OCI-LY7 (cell line): ENCODE data around the gene FAN1. TPM values are rescaled to one million over a fixed set of nuclear protein-coding genes. Genes with fewer than 3 reads are reported as not detected.

ENCODE experiments used
- BruUV-seq: library from RNA; stranded (reverse); fragments of 400-500 nt; replicated peaks from 2 replicates; lab custom pipeline; 2021; lab: Mats Ljungman, UMichigan
- CTCF ChIA-PET: fragments of 300-600 bp; sonication (Branson Sonifier 250); formaldehyde crosslinking; loops from one replicate; lab custom pipeline; 2022; ENCODE audit warnings: antibody characterized with exemption; ENCODE audit not compliant: unreplicated experiment; lab: Charles Lee
- POLR2A ChIA-PET: fragments of 300-600 bp; sonication (Branson Sonifier 250); formaldehyde crosslinking; loops from one replicate; lab custom pipeline; 2022; ENCODE audit warnings: antibody characterized with exemption; lab: Charles Lee
- DNase-seq: peaks from one replicate; pipeline ENCODE4 v3.0.0-alpha.2; 2015; ENCODE audit warnings: low spot score
- H2AFZ ChIP-seq: fragments of 200-600 bp; sonication (generic), shearing (Covaris generic); 2 replicates; pipeline ENCODE4 v1.6.1; 2014; ENCODE audit warnings: mild to moderate bottlenecking, antibody characterized with exemption, low read length, moderate library complexity
- H3K27ac ChIP-seq: fragments of 200-600 bp; sonication (generic); 2 replicates; pipeline ENCODE4 v1.5.1; 2014; ENCODE audit warnings: mixed run types, low read depth, mild to moderate bottlenecking, moderate library complexity, low read length, inconsistent platforms; ENCODE audit not compliant: poor library complexity, severe bottlenecking
- H3K36me3 ChIP-seq: fragments of 200-600 bp; sonication (generic); 2 replicates; pipeline ENCODE4 v1.6.1; 2014; ENCODE audit warnings: mild to moderate bottlenecking, antibody characterized with exemption, low read length, moderate library complexity, mixed read lengths; ENCODE audit not compliant: insufficient read depth
- H3K4me1 ChIP-seq: fragments of 200-600 bp; sonication (generic); 2 replicates; pipeline ENCODE4 v1.5.1; 2014; ENCODE audit warnings: mild to moderate bottlenecking, low read length; ENCODE audit not compliant: insufficient read depth, poor library complexity, severe bottlenecking
- H3K4me2 ChIP-seq: fragments of 200-600 bp; sonication (generic); 2 replicates; pipeline ENCODE4 v1.6.1; 2014; ENCODE audit warnings: mild to moderate bottlenecking, low read length
- H3K4me3 ChIP-seq: fragments of 200-600 bp; sonication (generic); 2 replicates; pipeline ENCODE4 v1.5.1; 2014; ENCODE audit warnings: mild to moderate bottlenecking, low read depth, low read length; ENCODE audit not compliant: poor library complexity, severe bottlenecking
- H3K79me2 ChIP-seq: fragments of 200-600 bp; sonication (generic); 2 replicates; pipeline ENCODE4 v1.6.1; 2016; ENCODE audit warnings: low read depth, mild to moderate bottlenecking, low read length, moderate library complexity, mixed read lengths; ENCODE audit not compliant: insufficient read depth
- H3K9me2 ChIP-seq: fragments of 200-600 bp; sonication (generic); 2 replicates; pipeline ENCODE4 v1.6.1; 2016; ENCODE audit warnings: mild to moderate bottlenecking, low read length, mixed read lengths; ENCODE audit not compliant: insufficient read depth
- H3K9me3 ChIP-seq: fragments of 200-600 bp; sonication (generic); 2 replicates; pipeline ENCODE4 v1.6.1; 2014; ENCODE audit warnings: mild to moderate bottlenecking, mixed run types, low read length, mixed read lengths
- H4K20me1 ChIP-seq: fragments of 200-600 bp; sonication (generic); 2 replicates; pipeline ENCODE4 v1.6.1; 2014; ENCODE audit warnings: mild to moderate bottlenecking, antibody characterized with exemption, low read length, moderate library complexity, mixed read lengths; ENCODE audit not compliant: insufficient read depth
- EZH2phosphoT487 ChIP-seq: fragments of 200-600 bp; sonication (generic); IDR thresholded peaks from 2 replicates; pipeline ENCODE4 v1.6.1; 2018; ENCODE audit warnings: low read depth, borderline replicate concordance, mild to moderate bottlenecking, mixed run types, antibody characterized with exemption, low read length, moderate library complexity, mixed read lengths
- intact Hi-C: fragments of 100-400 bp; cut with micrococcal nuclease; formaldehyde crosslinking; loops from one replicate; pipeline ENCODE4 v1.10.0; 2022; ENCODE audit not compliant: unreplicated experiment
- total RNA-seq, 2 experiments: library from RNA; depleted of rRNA in 1 of 2; stranded (reverse); fragments of >200 nt in 1 of 2; shearing (Covaris generic) in 1 of 2; gene quantifications; 2 replicates each; pipeline ENCODE4 v1.2.3, GENCODE V29; 2014 to 2022
- TF ChIP-seq, protein P1 (sequence below): fragments of 200-600 bp; sonication (generic); conservative IDR thresholded peaks from 2 replicates; pipeline ENCODE4 v1.5.1; 2014; ENCODE audit warnings: mild to moderate bottlenecking, antibody characterized with exemption, low read length, moderate library complexity, mixed read lengths

FAN1 gene
- total RNA-seq, 2 experiments from 2014 or later = 14.7 to 16.4 TPM

DNA sequence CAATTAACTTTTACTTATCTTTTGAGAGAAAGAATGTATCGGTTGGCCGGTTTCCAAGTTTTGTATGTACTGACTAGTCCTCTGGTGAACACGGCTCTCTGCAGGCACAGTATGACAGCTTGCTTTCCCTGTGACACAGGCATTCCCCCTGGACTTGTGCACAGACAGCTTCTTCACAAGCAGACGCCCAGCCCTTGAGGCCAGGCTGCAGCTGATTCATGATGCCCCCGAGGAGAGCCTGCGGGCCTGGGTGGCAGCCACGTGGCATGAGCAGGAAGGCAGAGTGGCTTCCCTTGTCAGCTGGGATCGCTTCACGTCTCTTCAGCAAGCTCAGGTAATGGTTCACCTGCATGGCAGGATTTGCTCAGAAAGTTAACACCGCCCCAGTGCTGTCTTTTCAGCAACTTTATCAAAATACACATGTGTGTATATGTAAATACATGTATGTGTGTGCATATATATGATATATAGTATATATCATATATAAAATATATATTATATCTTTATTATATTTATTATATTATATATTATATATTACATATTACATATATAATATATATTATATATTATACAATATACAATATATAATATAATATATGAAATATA is 25.5 kb downstream of the FAN1 start:
- intact Hi-C loops = no loop called here
- Histone ChIP-seq H3K9me3 (no peaks in the 10 kb centered on the region), H3K4me2 (no peak overlapping the region), H3K36me3 (peaks cover 38% of the 10 kb centered on the region), H3K79me2 (no peaks in the 10 kb centered on the region), H4K20me1 (no peaks in the 10 kb centered on the region), H3K27ac (no peak overlapping the region), H3K4me3 (no peak overlapping the region), H3K4me1 (no peaks in the 10 kb centered on the region), H2AFZ (no peak overlapping the region), H3K9me2 (no peaks in the 10 kb centered on the region)
- ChIA-PET CTCF (no interaction called here), POLR2A (no interaction called here)
- no peak for DNase-seq
- TF ChIP-seq EZH2phosphoT487 = no peak
- TF ChIP-seq, protein P1, sequence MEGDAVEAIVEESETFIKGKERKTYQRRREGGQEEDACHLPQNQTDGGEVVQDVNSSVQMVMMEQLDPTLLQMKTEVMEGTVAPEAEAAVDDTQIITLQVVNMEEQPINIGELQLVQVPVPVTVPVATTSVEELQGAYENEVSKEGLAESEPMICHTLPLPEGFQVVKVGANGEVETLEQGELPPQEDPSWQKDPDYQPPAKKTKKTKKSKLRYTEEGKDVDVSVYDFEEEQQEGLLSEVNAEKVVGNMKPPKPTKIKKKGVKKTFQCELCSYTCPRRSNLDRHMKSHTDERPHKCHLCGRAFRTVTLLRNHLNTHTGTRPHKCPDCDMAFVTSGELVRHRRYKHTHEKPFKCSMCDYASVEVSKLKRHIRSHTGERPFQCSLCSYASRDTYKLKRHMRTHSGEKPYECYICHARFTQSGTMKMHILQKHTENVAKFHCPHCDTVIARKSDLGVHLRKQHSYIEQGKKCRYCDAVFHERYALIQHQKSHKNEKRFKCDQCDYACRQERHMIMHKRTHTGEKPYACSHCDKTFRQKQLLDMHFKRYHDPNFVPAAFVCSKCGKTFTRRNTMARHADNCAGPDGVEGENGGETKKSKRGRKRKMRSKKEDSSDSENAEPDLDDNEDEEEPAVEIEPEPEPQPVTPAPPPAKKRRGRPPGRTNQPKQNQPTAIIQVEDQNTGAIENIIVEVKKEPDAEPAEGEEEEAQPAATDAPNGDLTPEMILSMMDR = no peak
- no TSS peak for BruUV-seq

- DNase-seq = no peak
- Histone ChIP-seq H3K9me2 (no peaks in the 10 kb centered on the region), H3K79me2 (no peaks in the 10 kb centered on the region), H3K9me3 (no peaks in the 10 kb centered on the region), H3K36me3 (peaks cover 35% of the 10 kb centered on the region), H3K4me1 (no peaks in the 10 kb centered on the region), H3K27ac (no peak overlapping the region), H3K4me3 (no peak overlapping the region), H3K4me2 (no peak overlapping the region), H2AFZ (no peak overlapping the region), H4K20me1 (no peaks in the 10 kb centered on the region)
- no TSS peak for BruUV-seq
- ChIA-PET CTCF (no interaction called here), POLR2A (no interaction called here)
- no peak for TF ChIP-seq EZH2phosphoT487
- TF ChIP-seq, protein P1 = no peak
- intact Hi-C loops = no loop called here
These were observed 26.3 kb downstream of the FAN1 start for GRCh38 chr15:30929982-30930381.

DNA sequence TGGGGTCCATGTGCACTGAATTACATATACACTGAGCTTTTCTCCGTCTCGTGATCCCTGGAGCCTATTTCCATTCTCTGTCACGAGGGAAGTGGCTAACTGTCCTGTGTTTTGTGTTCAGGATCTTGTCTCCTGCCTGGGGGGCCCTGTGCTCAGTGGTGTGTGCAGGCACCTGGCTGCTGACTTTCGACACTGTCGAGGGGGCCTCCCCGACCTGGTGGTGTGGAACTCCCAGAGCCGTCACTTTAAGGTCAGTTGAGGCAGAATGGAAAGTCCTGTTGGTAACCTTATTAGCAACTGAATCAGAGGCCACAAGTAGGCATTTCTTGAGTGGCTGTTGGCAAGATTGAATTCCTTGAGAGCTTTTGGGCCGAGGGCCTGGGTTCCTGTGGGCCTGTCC is 26.7 kb downstream of the FAN1 start:
- H3K79me2 ChIP-seq = no peaks in the 10 kb centered on the region
- H4K20me1 ChIP-seq = no peaks in the 10 kb centered on the region
- no peaks in the 10 kb centered on the region for H3K9me3 ChIP-seq
- no TSS peak for BruUV-seq
- no peaks in the 10 kb centered on the region for H3K9me2 ChIP-seq
- TF ChIP-seq EZH2phosphoT487 = no peak
- TF ChIP-seq, protein P1 = no peak
- no peak overlapping the region for H2AFZ ChIP-seq
- intact Hi-C loops = no loop called here
- H3K4me2 ChIP-seq = no peak overlapping the region
- no peaks in the 10 kb centered on the region for H3K4me1 ChIP-seq
- ChIA-PET CTCF (interaction anchor here (0.5 kb wide), 1 partner anchor 528 kb away, joined by 3 read pairs; no protein-coding TSS in a partner anchor), POLR2A (no interaction called here)
- H3K4me3 ChIP-seq = no peak overlapping the region
- peak; percentile 5 for DNase-seq
- H3K36me3 ChIP-seq = peaks cover 35% of the 10 kb centered on the region
- no peak overlapping the region for H3K27ac ChIP-seq
